K562 (cell line): ENCODE measurements around the gene INPP5K. TPM values are rescaled to one million over a fixed set of nuclear protein-coding genes. Genes with fewer than 3 reads are reported as not detected.

Experiments used
- CBX5 ChIP-seq: IDR thresholded peaks from 2 replicates; pipeline ENCODE4 v1.6.1; 2014; ENCODE audit warnings: low read depth, borderline replicate concordance
- CHD1 ChIP-seq: fragments of 200-600 bp; sonication (generic); IDR thresholded peaks from one replicate; pipeline ENCODE4 v1.6.1; 2012; ENCODE audit warnings: mild to moderate bottlenecking, moderate library complexity, low read length, inconsistent platforms
- DNMT1 ChIP-seq: fragments of 450-650 bp; IDR thresholded peaks from 2 replicates; pipeline ENCODE4 v1.6.1; 2016; ENCODE audit warnings: antibody characterized with exemption, mild to moderate bottlenecking
- DPF2 ChIP-seq: fragments of 450-650 bp; IDR thresholded peaks from 2 replicates; pipeline ENCODE4 v1.6.1; 2016
- ELF1 ChIP-seq: fragments of 200-800 bp; sonication (Bioruptor generic); IDR thresholded peaks from 2 replicates; pipeline ENCODE4 v1.6.1; 2016; ENCODE audit warnings: missing genetic modification characterization, missing compliant biosample characterization
- GATAD2B ChIP-seq: fragments of 450-650 bp; IDR thresholded peaks from 2 replicates; pipeline ENCODE4 v1.6.1; 2017; ENCODE audit warnings: mild to moderate bottlenecking, borderline replicate concordance
- KAT7 ChIP-seq: sonication (generic); formaldehyde crosslinking; IDR thresholded peaks from 2 replicates; pipeline ENCODE4 v1.8.0; 2022; ENCODE audit warnings: missing genetic modification reagents, mild to moderate bottlenecking, borderline replicate concordance
- MAFF ChIP-seq: IDR thresholded peaks from 2 replicates; pipeline ENCODE4 v1.6.1; 2012; ENCODE audit warnings: low read length, improper control_type of control experiment
- MTF1 ChIP-seq: fragments of 250-450 bp; sonication (Bioruptor Pico); IDR thresholded peaks from 2 replicates; pipeline ENCODE4 v1.9.0; 2021; ENCODE audit warnings: moderate library complexity, mild to moderate bottlenecking, inconsistent platforms, borderline replicate concordance
- PHF20 ChIP-seq: fragments of 450-650 bp; IDR thresholded peaks from 2 replicates; pipeline ENCODE4 v1.6.1; 2018; ENCODE audit not compliant: partially characterized antibody
- SP2 ChIP-seq: IDR thresholded peaks from 2 replicates; pipeline ENCODE4 v1.6.1; 2011; ENCODE audit warnings: mild to moderate bottlenecking, low read depth, low read length, moderate library complexity; ENCODE audit not compliant: poor library complexity, severe bottlenecking; ENCODE audit errors: extremely low read depth
- SRF ChIP-seq, 2 experiments: fragments of 250-450, 450-650 bp in 1 of 2; sonication (Bioruptor Pico) in 1 of 2; sonication (generic) in 1 of 2; formaldehyde crosslinking; IDR thresholded peaks; 2 replicates each; pipeline versions ENCODE4 v1.5.0 to v1.5.1; 2020 to 2022; ENCODE audit warnings: mild to moderate bottlenecking in 1 of 2, missing genetic modification reagents in 1 of 2
- STAG1 ChIP-seq: sonication (generic); formaldehyde crosslinking; IDR thresholded peaks from 2 replicates; pipeline ENCODE4 v1.5.0; 2020; ENCODE audit warnings: missing genetic modification reagents, borderline replicate concordance
- STAT5B ChIP-seq: fragments of 250-450 bp; sonication (Bioruptor Pico); IDR thresholded peaks from 2 replicates; pipeline ENCODE4 v1.8.0; 2021; ENCODE audit warnings: mild to moderate bottlenecking, inconsistent platforms
- TAF15 ChIP-seq: fragments of 200-400 bp; formaldehyde crosslinking; IDR thresholded peaks from 2 replicates; pipeline ENCODE4 v1.6.1; 2017; ENCODE audit warnings: mild to moderate bottlenecking, low read depth, low read length, moderate library complexity
- TCF7 ChIP-seq: sonication (generic); IDR thresholded peaks from 2 replicates; pipeline ENCODE4 v1.6.1; 2016; ENCODE audit warnings: antibody characterized with exemption, borderline replicate concordance
- ZNF282 ChIP-seq: sonication (generic); formaldehyde crosslinking; IDR thresholded peaks from 2 replicates; pipeline ENCODE4 v1.8.1; 2023; ENCODE audit warnings: missing genetic modification reagents
- ZNF76 ChIP-seq: fragments of 250-450 bp; sonication (Bioruptor Pico); IDR thresholded peaks from 2 replicates; pipeline ENCODE4 v1.4.0; 2020; ENCODE audit warnings: mild to moderate bottlenecking, moderate library complexity, borderline replicate concordance
- polyA plus RNA-seq, 8 experiments: library from polyadenylated mRNA; depleted of rRNA in 4 of 8; stranded (reverse) in 5 of 8; unstranded in 3 of 8; fragments of >200 nt; fragmentation: Nextera tagmentation in 2 of 8; fragmentation: Illumina TruSeq in 1 of 8; extraction: Ambion mirVana in 2 of 8; extraction: Trizol in 1 of 8; gene quantifications; 2 replicates each; pipeline versions ENCODE4 v1.2.1 to v1.2.3, GENCODE V29; 2011 to 2014; ENCODE audit warnings: inconsistent platforms in 1 of 8, missing spikeins in 1 of 8
- total RNA-seq, 7 experiments: library from RNA; depleted of rRNA in 6 of 7; stranded (reverse); fragments of >200 nt in 6 of 7; fragmentation: Illumina TruSeq in 2 of 7; extraction: Trizol in 2 of 7; gene quantifications; 2 replicates each; pipeline versions ENCODE4 v1.2.1 to v1.2.3, GENCODE V29; 2011 to 2021; ENCODE audit warnings: low replicate concordance in 1 of 7
- TF ChIP-seq, protein P1 (sequence below): fragments of 250-450 bp; sonication (Bioruptor Pico); IDR thresholded peaks from 2 replicates; pipeline ENCODE4 v1.9.0; 2021; ENCODE audit warnings: mild to moderate bottlenecking, inconsistent platforms
- TF ChIP-seq, protein P2 (sequence below): fragments of 450-650 bp; conservative IDR thresholded peaks from 2 replicates; pipeline ENCODE4 v1.6.1; 2016; ENCODE audit warnings: missing genetic modification characterization, low read depth, mild to moderate bottlenecking, control low read depth, missing compliant biosample characterization
- TF ChIP-seq, protein P3 (sequence below): sonication (generic); formaldehyde crosslinking; IDR thresholded peaks from 2 replicates; pipeline ENCODE4 v1.8.0; 2023; ENCODE audit warnings: mild to moderate bottlenecking, missing genetic modification reagents

INPP5K gene
- total and polyA plus RNA-seq, 9 of the 15 experiments (the other 6 are each of a cell fraction or from before 2014, with no cell fraction given) = 0.63 to 15.1 (median 10.1) TPM

DNA sequence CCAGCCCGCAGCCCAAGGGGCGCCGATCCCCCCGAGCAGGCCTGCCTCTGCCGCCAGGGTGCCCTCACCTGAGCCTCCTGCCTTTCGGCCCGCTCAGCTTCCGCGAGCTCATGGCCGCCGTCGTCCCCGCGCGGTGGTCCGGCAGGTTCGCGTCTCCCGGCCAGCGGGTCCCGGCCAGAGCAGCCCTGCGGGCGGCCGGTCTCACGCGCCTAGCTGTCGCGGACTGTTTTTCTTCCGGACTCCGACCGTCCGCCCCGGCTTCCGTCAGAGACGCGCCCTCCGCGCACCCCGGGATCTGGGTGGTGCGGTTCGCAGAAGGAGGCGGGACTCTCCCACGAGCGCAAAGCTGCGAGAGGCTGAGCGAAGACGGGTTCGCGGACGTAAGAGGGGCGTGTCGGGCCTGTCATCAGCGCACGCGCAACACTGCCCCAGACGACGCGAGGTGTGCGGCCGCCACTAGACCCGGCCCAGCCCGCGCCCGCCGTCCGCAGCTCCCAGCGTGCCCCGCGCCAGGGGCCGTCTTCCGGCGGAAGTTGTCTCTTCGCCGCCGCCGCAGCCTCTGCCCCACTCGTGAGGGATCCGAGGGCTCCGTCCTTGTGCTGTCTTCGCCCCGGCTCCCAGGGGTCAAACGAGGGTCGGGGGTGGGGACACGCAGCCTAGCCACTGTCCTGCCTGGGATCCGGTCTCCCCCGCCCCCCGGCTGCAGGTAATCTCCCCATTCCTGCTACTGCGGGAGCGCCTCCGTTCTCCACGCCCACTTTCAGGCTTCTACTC, at the start of gene INPP5K (continued):
- TF ChIP-seq CBX5 = no peak
- no peak for TF ChIP-seq MTF1 (CRISPR knock-in tag)
- no peak for TF ChIP-seq TCF7
- TF ChIP-seq, protein P1, sequence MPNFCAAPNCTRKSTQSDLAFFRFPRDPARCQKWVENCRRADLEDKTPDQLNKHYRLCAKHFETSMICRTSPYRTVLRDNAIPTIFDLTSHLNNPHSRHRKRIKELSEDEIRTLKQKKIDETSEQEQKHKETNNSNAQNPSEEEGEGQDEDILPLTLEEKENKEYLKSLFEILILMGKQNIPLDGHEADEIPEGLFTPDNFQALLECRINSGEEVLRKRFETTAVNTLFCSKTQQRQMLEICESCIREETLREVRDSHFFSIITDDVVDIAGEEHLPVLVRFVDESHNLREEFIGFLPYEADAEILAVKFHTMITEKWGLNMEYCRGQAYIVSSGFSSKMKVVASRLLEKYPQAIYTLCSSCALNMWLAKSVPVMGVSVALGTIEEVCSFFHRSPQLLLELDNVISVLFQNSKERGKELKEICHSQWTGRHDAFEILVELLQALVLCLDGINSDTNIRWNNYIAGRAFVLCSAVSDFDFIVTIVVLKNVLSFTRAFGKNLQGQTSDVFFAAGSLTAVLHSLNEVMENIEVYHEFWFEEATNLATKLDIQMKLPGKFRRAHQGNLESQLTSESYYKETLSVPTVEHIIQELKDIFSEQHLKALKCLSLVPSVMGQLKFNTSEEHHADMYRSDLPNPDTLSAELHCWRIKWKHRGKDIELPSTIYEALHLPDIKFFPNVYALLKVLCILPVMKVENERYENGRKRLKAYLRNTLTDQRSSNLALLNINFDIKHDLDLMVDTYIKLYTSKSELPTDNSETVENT (CRISPR knock-in tag) = no peak
- TF ChIP-seq ELF1 = no peak; the same call in none of the 2 replicates
- TF ChIP-seq, protein P2, sequence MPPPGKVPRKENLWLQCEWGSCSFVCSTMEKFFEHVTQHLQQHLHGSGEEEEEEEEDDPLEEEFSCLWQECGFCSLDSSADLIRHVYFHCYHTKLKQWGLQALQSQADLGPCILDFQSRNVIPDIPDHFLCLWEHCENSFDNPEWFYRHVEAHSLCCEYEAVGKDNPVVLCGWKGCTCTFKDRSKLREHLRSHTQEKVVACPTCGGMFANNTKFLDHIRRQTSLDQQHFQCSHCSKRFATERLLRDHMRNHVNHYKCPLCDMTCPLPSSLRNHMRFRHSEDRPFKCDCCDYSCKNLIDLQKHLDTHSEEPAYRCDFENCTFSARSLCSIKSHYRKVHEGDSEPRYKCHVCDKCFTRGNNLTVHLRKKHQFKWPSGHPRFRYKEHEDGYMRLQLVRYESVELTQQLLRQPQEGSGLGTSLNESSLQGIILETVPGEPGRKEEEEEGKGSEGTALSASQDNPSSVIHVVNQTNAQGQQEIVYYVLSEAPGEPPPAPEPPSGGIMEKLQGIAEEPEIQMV = no peak
- TF ChIP-seq GATAD2B = no peak
- no peak for TF ChIP-seq DPF2
- no peak for TF ChIP-seq CHD1
- TF ChIP-seq SP2 = no peak
- no peak for TF ChIP-seq STAG1 (CRISPR knock-in tag)
- TF ChIP-seq DNMT1 = no peak
- TF ChIP-seq ZNF76 = no peak
- TF ChIP-seq STAT5B (CRISPR knock-in tag) = no peak
- TF ChIP-seq KAT7 = no peak
- no peak for TF ChIP-seq TAF15
- TF ChIP-seq SRF (CRISPR knock-in tag; IDR thresholded peaks at IDR 0.05) = 0 out of 4 replicates have a peak, but pooled peaks of 1 of the 2 experiments have one; percentile 26
- TF ChIP-seq MAFF = no peak
- TF ChIP-seq ZNF282 (CRISPR knock-in tag) = no peak
- peak; percentile 80 for TF ChIP-seq PHF20
- TF ChIP-seq, protein P3, sequence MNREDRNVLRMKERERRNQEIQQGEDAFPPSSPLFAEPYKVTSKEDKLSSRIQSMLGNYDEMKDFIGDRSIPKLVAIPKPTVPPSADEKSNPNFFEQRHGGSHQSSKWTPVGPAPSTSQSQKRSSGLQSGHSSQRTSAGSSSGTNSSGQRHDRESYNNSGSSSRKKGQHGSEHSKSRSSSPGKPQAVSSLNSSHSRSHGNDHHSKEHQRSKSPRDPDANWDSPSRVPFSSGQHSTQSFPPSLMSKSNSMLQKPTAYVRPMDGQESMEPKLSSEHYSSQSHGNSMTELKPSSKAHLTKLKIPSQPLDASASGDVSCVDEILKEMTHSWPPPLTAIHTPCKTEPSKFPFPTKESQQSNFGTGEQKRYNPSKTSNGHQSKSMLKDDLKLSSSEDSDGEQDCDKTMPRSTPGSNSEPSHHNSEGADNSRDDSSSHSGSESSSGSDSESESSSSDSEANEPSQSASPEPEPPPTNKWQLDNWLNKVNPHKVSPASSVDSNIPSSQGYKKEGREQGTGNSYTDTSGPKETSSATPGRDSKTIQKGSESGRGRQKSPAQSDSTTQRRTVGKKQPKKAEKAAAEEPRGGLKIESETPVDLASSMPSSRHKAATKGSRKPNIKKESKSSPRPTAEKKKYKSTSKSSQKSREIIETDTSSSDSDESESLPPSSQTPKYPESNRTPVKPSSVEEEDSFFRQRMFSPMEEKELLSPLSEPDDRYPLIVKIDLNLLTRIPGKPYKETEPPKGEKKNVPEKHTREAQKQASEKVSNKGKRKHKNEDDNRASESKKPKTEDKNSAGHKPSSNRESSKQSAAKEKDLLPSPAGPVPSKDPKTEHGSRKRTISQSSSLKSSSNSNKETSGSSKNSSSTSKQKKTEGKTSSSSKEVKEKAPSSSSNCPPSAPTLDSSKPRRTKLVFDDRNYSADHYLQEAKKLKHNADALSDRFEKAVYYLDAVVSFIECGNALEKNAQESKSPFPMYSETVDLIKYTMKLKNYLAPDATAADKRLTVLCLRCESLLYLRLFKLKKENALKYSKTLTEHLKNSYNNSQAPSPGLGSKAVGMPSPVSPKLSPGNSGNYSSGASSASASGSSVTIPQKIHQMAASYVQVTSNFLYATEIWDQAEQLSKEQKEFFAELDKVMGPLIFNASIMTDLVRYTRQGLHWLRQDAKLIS (CRISPR knock-in tag) = 0 out of 2 replicates have a peak, but pooled peaks have one; percentile 25
